ENCODE data around the gene ASPA. TPM values are rescaled to one million over a fixed set of nuclear protein-coding genes. Genes with fewer than 3 reads are reported as not detected.
"Not testable (repeated sequence)": the region's sequence is repeated elsewhere in the genome, so short reads cannot be mapped to it uniquely, and the experiment has no call there.

ASPA gene
- total RNA-seq, 4 donors from 2014 or later: 4.5 to 14.7 (median 6.2) TPM

DNA sequence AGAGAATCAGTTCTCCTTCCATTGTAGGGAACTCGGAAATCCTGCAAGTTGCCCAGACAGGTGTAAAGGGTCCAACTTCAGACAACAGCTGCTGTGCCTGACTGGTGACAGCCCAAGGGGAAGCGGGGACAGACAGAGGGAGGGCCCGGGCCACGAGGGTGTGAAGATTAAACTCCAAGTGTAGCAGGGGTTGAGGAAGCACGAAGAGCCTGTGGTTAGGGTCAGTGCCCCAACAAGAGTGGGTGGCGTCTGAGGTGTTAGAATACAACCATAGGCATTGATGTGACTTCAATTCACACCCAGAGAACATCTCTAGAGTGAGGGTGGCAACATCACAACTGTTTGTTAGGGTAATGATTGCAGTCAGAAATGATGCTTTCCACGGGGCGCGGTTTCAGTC lies 39.1 kb downstream of the ASPA start:
- DNase-seq (ENCODE audit: low spot score) (no peak), ATAC-seq (ENCODE audit: low FRiP score) (no peak)
- TF ChIP-seq, protein P1, sequence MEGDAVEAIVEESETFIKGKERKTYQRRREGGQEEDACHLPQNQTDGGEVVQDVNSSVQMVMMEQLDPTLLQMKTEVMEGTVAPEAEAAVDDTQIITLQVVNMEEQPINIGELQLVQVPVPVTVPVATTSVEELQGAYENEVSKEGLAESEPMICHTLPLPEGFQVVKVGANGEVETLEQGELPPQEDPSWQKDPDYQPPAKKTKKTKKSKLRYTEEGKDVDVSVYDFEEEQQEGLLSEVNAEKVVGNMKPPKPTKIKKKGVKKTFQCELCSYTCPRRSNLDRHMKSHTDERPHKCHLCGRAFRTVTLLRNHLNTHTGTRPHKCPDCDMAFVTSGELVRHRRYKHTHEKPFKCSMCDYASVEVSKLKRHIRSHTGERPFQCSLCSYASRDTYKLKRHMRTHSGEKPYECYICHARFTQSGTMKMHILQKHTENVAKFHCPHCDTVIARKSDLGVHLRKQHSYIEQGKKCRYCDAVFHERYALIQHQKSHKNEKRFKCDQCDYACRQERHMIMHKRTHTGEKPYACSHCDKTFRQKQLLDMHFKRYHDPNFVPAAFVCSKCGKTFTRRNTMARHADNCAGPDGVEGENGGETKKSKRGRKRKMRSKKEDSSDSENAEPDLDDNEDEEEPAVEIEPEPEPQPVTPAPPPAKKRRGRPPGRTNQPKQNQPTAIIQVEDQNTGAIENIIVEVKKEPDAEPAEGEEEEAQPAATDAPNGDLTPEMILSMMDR (IDR thresholded peaks at IDR 0.05): no peak

DNA sequence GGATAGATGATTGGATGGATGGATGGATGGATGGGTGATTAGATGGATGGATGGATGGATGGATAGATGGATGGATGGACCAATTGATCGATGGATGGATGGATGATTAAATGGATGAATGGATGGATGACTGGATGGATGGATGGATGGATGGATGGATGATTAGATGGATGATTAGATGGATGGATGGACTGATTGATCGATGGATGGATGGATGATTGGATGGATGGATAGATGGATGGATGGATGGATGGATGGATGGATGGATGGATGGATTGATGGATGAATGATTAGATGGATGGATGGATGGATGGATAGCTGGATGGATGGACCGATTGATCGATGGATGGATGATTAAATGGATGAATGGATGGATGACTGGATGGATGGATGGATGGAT lies 43.7 kb downstream of the ASPA start:
- ATAC-seq (ENCODE audit: low FRiP score); DNase-seq (ENCODE audit: low spot score): not testable (repeated sequence)

DNA sequence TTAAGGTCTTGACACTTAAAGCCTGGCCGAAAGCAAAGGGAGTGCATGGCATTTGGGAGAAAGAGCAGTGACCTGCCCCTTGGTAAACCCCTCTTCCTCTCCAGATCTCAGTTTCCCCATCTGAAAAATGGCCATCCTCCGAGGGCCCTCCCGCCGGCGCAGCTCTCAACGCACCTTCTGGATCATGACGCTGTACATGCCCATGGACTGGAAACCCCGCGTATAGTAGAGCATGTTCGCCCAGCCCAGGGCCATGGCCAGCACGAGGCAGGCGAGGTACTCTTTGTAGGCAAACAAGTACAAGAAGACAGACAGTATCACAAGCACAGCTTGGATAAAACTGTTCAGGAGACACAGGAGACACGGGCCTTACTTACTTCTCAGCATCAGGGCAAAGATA lies 48.2 kb downstream of the ASPA start:
- no peak for DNase-seq (ENCODE audit: low spot score)
- TF ChIP-seq, protein P1 (IDR thresholded peaks at IDR 0.05): no peak
- no peak for ATAC-seq (ENCODE audit: low FRiP score)

DNA sequence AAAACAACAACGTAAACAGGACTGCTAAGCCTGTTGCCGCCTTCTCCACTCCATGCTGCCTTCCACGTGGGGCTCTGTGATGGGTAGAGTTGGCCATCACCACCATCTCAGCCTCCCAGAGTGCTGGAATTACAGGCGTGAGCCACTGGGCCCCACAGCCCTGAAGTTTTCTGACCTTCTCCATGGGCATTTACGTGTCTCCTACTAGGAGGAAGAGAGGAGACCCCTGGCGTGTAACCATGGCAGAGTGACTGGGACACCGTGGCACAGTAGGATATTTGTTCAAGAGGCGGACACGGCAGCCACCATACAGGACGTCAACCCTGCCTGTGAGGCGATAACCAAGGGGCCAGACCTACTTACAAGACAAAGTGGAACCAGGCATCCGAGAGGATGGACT lies 50.7 kb downstream of the ASPA start:
- TF ChIP-seq, protein P1 (IDR thresholded peaks at IDR 0.05): no peak
- no peak for DNase-seq (ENCODE audit: low spot score)
- ATAC-seq (ENCODE audit: low FRiP score): no peak

DNA sequence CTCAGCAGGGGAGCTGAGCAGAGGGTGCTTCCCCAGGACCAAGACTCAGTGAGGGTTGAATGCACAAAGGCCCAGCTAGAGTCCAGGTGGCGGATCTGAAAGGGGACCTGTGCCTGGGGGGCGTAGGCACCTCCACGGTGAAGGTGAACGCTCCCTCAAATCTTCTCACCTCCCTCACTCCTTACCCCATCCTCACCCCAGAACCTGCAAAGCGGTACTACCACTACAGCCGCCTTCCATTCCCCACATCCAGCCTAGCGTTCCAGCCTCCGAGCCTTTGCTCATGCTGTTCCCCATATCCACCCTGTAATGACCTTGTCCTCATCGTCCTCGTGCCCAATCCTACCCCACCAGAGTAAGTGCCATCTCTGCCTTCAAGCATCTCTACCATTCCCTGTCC lies 51.2 kb downstream of the ASPA start:
- ATAC-seq (ENCODE audit: low FRiP score) (no peak), DNase-seq (ENCODE audit: low spot score) (no peak)
- TF ChIP-seq, protein P1 (IDR thresholded peaks at IDR 0.05): no peak

DNA sequence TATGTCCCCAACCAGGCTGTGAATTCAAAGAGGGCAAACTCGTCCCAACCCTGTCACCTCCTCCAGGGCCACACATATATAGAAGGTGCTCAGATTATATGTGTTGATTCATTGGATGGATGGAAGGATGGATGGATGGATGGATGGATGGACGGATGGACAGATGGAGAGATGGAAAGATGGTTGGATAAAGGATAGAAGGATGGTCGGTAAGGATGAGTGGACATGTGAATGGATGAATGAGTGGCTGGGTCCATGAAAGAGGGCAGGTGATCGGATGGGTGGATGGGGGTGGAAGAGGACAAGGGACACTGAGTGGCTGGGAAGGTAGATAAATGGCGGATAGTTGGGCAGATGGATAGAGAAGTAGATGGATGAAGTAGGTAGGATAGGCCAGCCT lies 51.7 kb downstream of the ASPA start:
- TF ChIP-seq, protein P1 (IDR thresholded peaks at IDR 0.05): no peak
- ATAC-seq (ENCODE audit: low FRiP score) (no peak), DNase-seq (ENCODE audit: low spot score) (no peak)

DNA sequence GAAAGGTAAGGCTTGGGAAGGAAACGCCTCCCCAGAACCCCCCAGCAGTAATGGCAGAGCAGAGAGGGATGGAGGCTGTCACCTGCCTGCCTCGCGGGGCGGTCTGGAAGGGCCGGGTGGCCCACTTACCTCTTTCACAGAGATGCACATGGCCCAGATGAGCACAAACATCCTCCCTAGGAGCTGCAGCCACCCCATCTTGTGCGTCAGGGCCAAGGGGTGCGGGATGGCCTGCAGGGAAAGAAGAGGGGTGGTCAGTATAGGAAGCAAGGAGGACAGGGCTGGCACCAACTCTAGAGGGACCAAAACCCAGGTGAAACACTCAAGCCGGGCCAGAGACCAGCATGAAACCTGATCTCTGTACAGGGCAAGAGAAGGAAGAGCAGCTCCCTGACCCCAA lies 52.1 kb downstream of the ASPA start:
- no peak for DNase-seq (ENCODE audit: low spot score)
- no peak for ATAC-seq (ENCODE audit: low FRiP score)
- TF ChIP-seq, protein P1 (IDR thresholded peaks at IDR 0.05): no peak

DNA sequence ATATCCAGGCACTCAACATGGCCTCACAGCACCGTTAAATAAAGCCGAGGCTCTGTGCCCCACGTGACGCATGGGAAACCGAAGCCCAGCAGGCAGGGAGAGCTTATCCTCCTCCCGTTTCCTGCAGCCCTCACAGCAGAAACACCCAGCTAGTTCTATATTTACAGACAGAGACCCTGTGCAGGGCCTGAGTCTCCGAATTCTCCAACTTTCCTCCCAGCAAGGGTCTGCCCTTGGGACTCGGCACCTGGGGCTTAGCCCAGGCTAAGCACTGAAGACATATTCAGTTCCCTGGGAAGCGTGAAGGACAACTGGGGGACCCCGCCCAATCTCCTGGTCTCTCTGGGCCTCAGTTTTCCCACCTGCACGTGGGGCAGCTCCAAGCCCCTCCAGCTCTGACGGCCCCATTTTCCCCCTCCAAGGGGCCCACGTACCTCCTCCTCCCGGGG lies 52.6 kb downstream of the ASPA start:
- ATAC-seq (ENCODE audit: low FRiP score): no peak
- DNase-seq (ENCODE audit: low spot score): no peak
- TF ChIP-seq, protein P1 (IDR thresholded peaks at IDR 0.05): no peak
